GM11168 (cell line): ENCODE measurements around the gene KRTAP5-6.

Source experiments
- in situ Hi-C: fragments of 300-500 bp; cut with MboI; formaldehyde crosslinking; loops from one replicate; pipeline ENCODE4 v1.12.0; 2022; ENCODE audit warnings: low sequenced_read_pairs; ENCODE audit not compliant: unreplicated experiment

The KRTAP5-6 gene

GRCh38 chr11:1744137-1744886, 47.3 kb downstream of the KRTAP5-6 start:
- in situ Hi-C loops: no loop called here

GRCh38 chr11:1744891-1745700, 48.1 kb downstream of the KRTAP5-6 start:
- in situ Hi-C loops: no loop called here

GRCh38 chr11:1745701-1746320, 48.8 kb downstream of the KRTAP5-6 start:
- in situ Hi-C loops: no loop called here

GRCh38 chr11:1746511-1746931, 49.5 kb downstream of the KRTAP5-6 start:
- in situ Hi-C loops: no loop called here

- in situ Hi-C loops: no loop called here
Measured at GRCh38 chr11:1746956-1747752, 50.2 kb downstream of the KRTAP5-6 start.
